ENCODE measurements around the gene PIK3R3.
"Not testable (repeated sequence)": the region's sequence is repeated elsewhere in the genome, so short reads cannot be mapped to it uniquely, and the experiment has no call there.

PIK3R3 gene

GRCh38 chr1:46102769-46103476, 29.5 kb downstream of the PIK3R3 start:
- DNase-seq (ENCODE audit: low read depth) = no peak

DNA sequence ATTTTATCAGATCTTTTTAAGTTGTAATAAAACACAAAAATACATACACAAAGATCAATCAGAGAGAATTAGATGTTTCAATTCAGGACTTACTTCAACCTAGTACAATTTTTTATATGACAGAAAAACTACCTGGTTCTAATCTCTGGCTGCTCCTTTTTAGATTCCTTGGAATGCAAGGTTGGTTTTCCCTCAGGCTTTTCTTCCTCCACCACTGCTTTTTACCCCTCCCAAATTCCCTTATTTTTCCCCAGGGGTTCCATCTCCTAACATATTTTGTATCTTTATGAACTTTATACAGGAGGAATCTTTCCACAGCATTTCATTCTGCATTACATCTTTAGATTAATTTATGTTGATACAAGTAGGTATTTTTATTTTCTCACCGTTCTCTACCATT, 33.2 kb downstream of the PIK3R3 start:
- DNase-seq (ENCODE audit: low read depth) = no peak

DNA sequence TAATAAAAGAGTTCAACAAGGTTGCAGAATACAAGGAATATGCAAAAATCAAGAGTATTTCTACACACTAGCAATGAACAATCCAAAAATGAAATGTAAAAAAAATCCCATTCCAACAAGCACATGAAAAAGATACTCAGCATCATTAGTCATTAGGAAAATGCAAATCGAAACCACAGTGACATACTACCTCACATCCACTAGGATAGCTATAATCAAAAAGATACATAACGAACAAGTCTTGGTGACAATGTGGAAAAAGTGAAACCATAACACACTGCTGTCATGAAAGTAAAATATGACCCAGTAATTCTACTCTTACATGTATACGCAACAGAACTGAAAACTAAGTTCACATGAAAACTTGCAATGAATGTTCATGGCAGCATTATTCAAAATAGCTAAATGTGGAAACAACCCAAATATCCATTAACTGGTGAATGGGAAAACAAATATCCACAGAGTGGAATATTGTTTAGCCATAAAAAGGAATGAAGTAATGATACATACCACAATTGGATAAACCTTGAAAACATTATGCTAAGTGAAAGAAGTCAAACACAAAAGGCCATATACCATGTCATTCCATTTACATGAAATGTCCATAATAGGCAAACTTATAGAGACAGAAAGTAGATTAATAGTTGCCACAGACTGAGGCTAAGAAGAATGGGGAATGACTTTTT, 34.3 kb downstream of the PIK3R3 start:
- DNase-seq (ENCODE audit: low read depth) = no peak

DNA sequence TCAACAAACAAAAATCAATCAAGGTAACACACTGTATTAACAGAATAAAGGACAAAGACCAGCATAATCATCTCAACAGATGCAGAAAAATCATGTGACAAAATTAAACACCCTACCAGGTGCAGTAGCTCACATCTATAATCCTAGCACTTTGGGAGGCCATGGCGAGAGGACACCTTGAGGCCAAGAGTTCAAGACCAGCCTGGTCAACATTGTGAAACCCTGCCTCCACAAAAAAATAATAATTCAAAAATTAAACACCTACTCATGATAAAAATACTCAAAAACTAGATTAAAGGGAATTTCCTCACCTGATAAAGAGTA, 35.3 kb downstream of the PIK3R3 start:
- no peak for DNase-seq (ENCODE audit: low read depth)

DNA sequence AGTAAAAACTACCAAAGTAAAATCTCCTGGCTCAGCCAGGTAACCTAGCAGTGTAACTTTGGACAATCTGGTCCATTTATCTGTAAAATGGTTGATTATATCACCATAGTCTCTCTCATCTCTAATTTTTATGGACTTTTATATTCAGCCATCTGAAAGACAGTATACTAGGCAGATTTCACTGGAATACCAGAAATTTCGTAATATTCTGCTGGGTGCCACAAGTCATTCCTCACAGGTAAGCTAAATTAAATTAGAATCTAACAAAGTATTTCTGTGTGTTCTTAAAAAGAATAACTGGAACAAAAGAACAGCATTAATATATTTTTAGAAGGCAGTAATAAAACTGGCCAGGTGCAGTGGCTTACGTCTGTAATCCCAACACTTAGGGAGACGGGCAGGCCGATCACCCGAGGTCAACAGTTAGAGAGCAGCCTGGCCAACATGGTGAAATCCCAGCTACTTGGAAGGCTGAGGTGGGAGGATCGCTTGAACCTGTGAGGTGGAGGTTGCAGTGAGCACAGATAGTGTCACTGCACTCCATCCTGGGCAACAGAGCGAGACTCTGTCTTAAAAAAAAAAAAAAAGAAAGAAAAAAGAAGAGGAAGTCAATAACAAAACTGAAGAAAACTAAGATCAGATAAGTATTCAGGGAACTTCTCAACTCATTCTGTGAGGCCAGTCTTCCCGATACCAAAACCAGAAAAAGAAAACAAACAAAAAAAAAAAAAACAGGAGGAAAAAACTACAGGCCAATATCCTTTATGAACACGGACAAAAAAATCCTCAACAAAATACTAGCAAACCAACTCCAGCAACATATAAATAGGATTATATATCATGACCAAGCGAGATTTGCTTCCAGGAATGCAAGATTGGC, 35.9 kb downstream of the PIK3R3 start:
- no peak for DNase-seq (ENCODE audit: low read depth)

DNA sequence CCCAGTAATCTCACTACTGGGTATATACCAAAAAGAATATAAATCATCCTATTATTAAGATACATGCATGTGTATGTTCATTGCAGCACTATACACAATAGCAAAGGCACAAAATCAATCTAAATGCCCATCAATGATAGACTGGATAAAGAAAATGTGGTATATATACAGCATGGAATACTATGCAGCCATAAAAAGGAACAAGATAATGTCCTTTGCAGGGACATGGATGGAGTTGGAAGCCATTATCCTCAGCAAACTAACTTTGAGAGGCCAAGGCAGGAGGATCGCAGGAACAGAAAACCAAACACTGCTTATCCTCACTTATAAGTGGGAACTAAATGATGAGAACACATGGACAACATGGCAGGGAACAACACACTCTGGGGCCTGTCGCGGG, 37.3 kb downstream of the PIK3R3 start:
- not testable (repeated sequence) for DNase-seq (ENCODE audit: low read depth)

DNA sequence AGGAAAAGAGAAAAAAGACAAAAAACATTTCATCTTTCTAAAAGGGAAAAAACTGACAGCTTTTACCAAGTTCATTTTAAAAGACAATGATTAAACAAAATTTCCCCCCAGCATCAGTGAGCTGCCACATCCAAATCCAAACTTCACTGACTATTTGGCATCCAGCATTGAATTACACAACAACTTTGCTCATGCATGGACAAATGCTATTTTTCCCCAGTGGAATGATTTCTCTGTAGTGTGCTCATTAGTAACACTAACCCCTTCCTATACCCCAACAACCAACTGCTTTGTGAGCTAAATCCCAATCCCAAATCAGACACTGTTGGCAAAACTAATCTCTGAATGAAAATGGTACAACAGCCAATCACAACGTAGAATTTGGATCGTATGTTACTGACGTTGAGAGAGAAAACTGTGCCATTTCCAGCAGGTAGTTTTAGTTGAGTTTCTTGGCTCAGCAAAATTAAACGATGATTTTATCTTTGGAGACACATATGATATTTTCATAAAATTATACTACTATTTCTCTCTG, 37.9 kb downstream of the PIK3R3 start:
- DNase-seq (ENCODE audit: low read depth) = no peak

- not testable (repeated sequence) for DNase-seq (ENCODE audit: low read depth)
Measured at GRCh38 chr1:46093832-46094231, 38.6 kb downstream of the PIK3R3 start.

GRCh38 chr1:46087891-46088290, 44.5 kb downstream of the PIK3R3 start:
- DNase-seq (ENCODE audit: low read depth) = no peak

- no peak for DNase-seq (ENCODE audit: low read depth)
Measured at GRCh38 chr1:46086576-46086975, 45.9 kb downstream of the PIK3R3 start.

GRCh38 chr1:46084553-46085451, 47.6 kb downstream of the PIK3R3 start:
- DNase-seq (ENCODE audit: low read depth) = peak; percentile 14

DNA sequence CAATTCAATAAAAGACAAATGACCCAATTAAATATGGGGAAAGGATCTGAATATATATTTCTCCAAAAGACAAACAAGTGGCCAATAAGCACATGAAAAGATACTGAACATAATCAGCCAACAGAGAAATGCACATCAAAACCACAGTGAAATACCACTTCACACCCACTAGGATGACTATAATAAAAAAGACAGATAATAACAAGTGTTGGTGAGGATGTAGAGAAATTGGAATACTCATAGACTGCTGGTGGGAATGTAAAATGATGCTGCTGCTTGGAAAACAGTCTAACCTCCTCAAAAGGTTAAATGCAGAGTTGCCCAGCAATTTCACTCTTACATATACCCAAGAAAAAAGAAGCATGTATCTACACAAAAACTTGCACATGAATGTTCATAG, 48.9 kb downstream of the PIK3R3 start:
- no peak for DNase-seq (ENCODE audit: low read depth)

DNA sequence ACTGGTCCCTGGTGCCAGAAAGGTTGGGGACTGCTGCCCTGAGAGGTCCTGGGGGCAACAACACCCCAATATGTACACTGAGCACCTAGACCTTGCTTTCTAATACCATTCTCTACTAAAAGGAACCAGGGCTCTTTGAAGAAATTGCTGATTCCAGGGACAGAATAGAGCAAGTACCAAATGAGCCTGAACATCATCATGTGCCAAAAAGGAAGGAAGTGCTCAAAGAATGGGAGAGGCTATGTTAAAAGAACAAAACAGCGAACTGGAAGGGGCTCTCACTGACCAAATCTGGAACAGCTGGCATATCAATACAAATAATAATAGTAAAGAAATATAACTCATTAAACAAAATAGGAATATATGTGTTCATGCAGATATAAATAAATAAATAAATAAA, 50.8 kb downstream of the PIK3R3 start:
- DNase-seq (ENCODE audit: low read depth) = no peak

DNA sequence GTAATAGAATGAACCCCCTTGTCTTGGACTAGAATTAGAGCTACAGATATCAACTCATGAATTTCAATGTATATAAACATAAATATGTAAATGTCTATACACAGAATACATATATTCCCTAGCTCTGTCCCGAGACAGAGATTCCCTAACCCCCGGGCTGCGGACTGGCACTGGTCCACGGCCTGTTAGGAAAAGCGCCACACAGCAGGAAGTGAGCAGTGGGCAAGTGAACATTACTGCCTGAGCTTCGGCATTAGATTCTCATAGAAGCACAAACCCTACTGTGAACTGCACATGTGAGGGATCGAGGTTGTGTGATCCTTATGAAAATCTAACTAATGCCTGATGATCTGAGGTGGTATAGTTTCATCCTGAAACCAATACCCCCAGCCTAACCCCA, 51.2 kb downstream of the PIK3R3 start:
- no peak for DNase-seq (ENCODE audit: low read depth)

GRCh38 chr1:46080257-46080656, 52.2 kb downstream of the PIK3R3 start:
- DNase-seq (ENCODE audit: low read depth) = no peak

DNA sequence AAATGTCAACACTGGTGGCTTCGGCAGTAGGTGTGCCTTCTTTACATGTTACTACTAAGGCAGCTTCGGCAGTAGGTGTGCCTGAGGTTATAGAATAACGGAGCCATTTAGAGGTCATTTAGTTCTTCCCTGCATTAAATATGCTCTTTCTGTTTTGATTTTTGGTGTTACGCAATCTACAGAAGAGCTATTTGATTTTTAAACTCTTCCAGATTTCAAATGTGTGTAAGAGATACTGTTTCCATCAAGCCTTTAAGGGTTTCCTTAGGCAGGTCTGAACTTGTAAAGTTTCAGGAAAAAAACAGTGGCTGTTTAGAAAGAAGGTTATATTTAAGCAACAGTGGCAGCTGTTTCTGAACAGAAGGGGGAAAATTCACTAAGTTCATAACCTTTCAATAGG, 54.8 kb downstream of the PIK3R3 start:
- DNase-seq (ENCODE audit: low read depth) = no peak

- DNase-seq (ENCODE audit: low read depth) = no peak
Measured at GRCh38 chr1:46076343-46076742, 56.1 kb downstream of the PIK3R3 start.

DNA sequence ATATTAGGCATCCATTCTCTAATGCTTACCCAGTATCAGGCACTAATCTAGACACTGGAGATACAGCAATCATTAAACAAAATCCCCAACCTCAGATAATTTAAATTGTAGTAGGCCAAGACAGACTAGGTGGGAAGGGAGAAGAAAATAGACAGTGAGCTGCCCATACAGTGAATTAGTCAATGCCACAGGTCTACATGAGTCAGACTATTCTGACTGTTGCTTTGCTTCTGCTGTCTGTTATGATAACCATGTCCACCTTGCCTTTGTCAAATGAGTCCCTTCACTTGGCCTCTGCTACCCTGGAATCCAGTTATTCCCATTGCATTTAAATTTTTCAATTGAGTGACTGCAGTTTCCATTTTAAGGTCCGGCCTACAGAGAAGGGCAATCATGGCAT, 59.5 kb downstream of the PIK3R3 start:
- DNase-seq (ENCODE audit: low read depth) = no peak

- DNase-seq (ENCODE audit: low read depth) = no peak
Measured at GRCh38 chr1:46070164-46070814, 62.1 kb downstream of the PIK3R3 start.

GRCh38 chr1:46068525-46068924, 63.9 kb downstream of the PIK3R3 start:
- DNase-seq (ENCODE audit: low read depth) = no peak

DNA sequence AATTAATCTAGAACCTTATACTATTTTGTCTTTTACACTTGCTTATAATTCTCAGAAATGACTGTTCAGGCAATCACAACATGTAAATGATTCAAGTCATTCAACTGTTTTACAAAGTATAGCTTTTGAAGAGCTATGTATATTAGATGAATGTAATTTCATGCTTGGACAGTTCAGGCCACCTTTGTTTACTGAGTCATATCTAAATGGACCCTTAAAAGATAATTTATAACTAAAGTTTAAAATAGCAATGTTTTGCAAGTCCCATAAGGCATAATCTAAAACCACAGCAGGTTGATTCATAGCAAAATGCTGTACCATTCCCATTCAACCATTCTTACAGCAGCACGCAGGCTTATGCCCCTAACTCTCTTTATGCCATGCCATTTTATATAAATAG, 64.8 kb downstream of the PIK3R3 start:
- no peak for DNase-seq (ENCODE audit: low read depth)
